ENCODE results near the gene LGI2. TPM values are rescaled to one million over a fixed set of nuclear protein-coding genes. Genes with fewer than 3 reads are reported as not detected.

The LGI2 gene
- total and polyA plus RNA-seq, 4 donors, result 0.05 to 0.19 (median 0.08) TPM; not detected in 1

DNA sequence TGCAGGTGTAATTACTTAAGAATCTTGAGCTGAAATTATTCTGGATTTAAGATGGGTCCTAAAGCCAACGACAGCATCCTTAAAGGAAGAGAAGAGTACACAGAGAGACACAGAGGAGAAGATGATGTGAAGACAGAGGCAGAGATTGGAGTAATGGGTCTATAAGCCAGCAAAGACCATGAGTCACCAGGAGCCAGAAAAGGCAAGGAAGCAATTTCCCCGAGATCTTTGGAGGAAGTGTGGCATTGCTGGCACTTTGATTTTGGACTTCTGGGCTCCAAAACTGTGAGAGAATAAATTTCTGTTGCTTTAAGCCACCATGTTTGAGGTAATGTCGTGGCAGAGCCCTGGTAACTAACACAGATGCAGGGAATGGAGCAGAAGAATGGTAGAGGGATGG is 32.4 kb upstream of the LGI2 start:
- H3K36me3 ChIP-seq (ENCODE audit: control insufficient read depth in 4 of 4, insufficient read depth in 3 of 4, low read depth in 1 of 4, low read length in 3 of 4), result no peaks in the 10 kb centered on the region
- no peaks in the 10 kb centered on the region for H3K4me1 ChIP-seq (ENCODE audit: control insufficient read depth in 4 of 4, insufficient read depth in 4 of 4, low read length in 3 of 4)
- no peak for TF ChIP-seq SP1 (IDR thresholded peaks at IDR 0.05)
- no peak for TF ChIP-seq JUND (IDR thresholded peaks at IDR 0.05)
- TF ChIP-seq, protein P1, sequence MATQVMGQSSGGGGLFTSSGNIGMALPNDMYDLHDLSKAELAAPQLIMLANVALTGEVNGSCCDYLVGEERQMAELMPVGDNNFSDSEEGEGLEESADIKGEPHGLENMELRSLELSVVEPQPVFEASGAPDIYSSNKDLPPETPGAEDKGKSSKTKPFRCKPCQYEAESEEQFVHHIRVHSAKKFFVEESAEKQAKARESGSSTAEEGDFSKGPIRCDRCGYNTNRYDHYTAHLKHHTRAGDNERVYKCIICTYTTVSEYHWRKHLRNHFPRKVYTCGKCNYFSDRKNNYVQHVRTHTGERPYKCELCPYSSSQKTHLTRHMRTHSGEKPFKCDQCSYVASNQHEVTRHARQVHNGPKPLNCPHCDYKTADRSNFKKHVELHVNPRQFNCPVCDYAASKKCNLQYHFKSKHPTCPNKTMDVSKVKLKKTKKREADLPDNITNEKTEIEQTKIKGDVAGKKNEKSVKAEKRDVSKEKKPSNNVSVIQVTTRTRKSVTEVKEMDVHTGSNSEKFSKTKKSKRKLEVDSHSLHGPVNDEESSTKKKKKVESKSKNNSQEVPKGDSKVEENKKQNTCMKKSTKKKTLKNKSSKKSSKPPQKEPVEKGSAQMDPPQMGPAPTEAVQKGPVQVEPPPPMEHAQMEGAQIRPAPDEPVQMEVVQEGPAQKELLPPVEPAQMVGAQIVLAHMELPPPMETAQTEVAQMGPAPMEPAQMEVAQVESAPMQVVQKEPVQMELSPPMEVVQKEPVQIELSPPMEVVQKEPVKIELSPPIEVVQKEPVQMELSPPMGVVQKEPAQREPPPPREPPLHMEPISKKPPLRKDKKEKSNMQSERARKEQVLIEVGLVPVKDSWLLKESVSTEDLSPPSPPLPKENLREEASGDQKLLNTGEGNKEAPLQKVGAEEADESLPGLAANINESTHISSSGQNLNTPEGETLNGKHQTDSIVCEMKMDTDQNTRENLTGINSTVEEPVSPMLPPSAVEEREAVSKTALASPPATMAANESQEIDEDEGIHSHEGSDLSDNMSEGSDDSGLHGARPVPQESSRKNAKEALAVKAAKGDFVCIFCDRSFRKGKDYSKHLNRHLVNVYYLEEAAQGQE (IDR thresholded peaks at IDR 0.05), result no peak
- TF ChIP-seq TAF1 (conservative IDR thresholded peaks at IDR 0.05), result no peak
- TF ChIP-seq EGR1 (IDR thresholded peaks at IDR 0.05; ENCODE audit: low read depth in 2 of 2), result no peak
- no peak for TF ChIP-seq NR2F2 (IDR thresholded peaks at IDR 0.05)
- no peak for TF ChIP-seq RAD21 (IDR thresholded peaks at IDR 0.05)
- TF ChIP-seq, protein P2, sequence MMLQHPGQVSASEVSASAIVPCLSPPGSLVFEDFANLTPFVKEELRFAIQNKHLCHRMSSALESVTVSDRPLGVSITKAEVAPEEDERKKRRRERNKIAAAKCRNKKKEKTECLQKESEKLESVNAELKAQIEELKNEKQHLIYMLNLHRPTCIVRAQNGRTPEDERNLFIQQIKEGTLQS (IDR thresholded peaks at IDR 0.05), result no peak
- TF ChIP-seq, protein P3, sequence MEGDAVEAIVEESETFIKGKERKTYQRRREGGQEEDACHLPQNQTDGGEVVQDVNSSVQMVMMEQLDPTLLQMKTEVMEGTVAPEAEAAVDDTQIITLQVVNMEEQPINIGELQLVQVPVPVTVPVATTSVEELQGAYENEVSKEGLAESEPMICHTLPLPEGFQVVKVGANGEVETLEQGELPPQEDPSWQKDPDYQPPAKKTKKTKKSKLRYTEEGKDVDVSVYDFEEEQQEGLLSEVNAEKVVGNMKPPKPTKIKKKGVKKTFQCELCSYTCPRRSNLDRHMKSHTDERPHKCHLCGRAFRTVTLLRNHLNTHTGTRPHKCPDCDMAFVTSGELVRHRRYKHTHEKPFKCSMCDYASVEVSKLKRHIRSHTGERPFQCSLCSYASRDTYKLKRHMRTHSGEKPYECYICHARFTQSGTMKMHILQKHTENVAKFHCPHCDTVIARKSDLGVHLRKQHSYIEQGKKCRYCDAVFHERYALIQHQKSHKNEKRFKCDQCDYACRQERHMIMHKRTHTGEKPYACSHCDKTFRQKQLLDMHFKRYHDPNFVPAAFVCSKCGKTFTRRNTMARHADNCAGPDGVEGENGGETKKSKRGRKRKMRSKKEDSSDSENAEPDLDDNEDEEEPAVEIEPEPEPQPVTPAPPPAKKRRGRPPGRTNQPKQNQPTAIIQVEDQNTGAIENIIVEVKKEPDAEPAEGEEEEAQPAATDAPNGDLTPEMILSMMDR (IDR thresholded peaks at IDR 0.05; ENCODE audit: low read depth, low read length, missing input control), result no peak
- TF ChIP-seq, protein P4, sequence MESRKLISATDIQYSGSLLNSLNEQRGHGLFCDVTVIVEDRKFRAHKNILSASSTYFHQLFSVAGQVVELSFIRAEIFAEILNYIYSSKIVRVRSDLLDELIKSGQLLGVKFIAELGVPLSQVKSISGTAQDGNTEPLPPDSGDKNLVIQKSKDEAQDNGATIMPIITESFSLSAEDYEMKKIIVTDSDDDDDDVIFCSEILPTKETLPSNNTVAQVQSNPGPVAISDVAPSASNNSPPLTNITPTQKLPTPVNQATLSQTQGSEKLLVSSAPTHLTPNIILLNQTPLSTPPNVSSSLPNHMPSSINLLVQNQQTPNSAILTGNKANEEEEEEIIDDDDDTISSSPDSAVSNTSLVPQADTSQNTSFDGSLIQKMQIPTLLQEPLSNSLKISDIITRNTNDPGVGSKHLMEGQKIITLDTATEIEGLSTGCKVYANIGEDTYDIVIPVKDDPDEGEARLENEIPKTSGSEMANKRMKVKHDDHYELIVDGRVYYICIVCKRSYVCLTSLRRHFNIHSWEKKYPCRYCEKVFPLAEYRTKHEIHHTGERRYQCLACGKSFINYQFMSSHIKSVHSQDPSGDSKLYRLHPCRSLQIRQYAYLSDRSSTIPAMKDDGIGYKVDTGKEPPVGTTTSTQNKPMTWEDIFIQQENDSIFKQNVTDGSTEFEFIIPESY (IDR thresholded peaks at IDR 0.05), result no peak
- TF ChIP-seq, protein P5, sequence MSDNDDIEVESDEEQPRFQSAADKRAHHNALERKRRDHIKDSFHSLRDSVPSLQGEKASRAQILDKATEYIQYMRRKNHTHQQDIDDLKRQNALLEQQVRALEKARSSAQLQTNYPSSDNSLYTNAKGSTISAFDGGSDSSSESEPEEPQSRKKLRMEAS (IDR thresholded peaks at IDR 0.05), result no peak
- no peak for TF ChIP-seq FOXA1 (IDR thresholded peaks at IDR 0.05)
- no peak overlapping the region for H3K4me3 ChIP-seq (ENCODE audit: low read depth in 1 of 3, low read length in 3 of 3)
- no peak overlapping the region for H3K9ac ChIP-seq (ENCODE audit: low read depth in 1 of 2, low read length in 2 of 2)
- no peak overlapping the region for H3K27ac ChIP-seq (ENCODE audit: low read depth in 1 of 2, low read length in 2 of 2)
- peaks cover 0 to 4% (median 0%) of the 10 kb centered on the region in 4 donors for H3K27me3 ChIP-seq (ENCODE audit: control insufficient read depth in 4 of 4, insufficient read depth in 4 of 4, low read length in 3 of 4)
- no peaks in the 10 kb centered on the region for H3K9me3 ChIP-seq (ENCODE audit: control insufficient read depth in 4 of 4, low read length in 3 of 4)
- DNase-seq (ENCODE audit: low spot score), result no peak
- 58% methylated on average over 3 of the region's 3 CpGs for WGBS

DNA sequence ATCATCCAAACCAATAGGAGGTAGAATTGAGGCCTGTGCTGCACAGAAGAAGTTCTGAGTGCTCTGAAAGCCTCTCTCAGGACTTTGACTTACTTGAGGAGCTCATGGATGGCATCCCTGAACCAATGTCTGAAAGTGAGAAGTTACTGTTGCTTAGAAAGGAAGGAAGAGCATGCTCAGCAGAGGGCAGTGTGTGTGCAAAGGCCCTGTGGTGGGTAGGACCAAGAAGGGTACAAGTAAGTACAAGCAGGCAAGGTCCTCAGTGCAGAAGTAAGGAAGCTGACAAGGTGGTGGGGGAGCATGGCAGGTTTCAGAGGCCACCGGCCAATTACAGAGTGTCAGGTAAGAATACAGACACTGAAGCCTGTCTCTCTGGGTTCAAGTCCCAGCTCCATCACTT is 31.4 kb upstream of the LGI2 start:
- no peak overlapping the region for H3K9ac ChIP-seq (ENCODE audit: low read depth in 1 of 2, low read length in 2 of 2)
- WGBS, result 100% methylated on average over 1 of the region's 1 CpG
- TF ChIP-seq, protein P1 (IDR thresholded peaks at IDR 0.05), result no peak
- TF ChIP-seq, protein P4 (IDR thresholded peaks at IDR 0.05), result no peak
- TF ChIP-seq NR2F2 (IDR thresholded peaks at IDR 0.05), result no peak
- no peak for TF ChIP-seq EGR1 (IDR thresholded peaks at IDR 0.05; ENCODE audit: low read depth in 2 of 2)

More for the DNA sequence above, 31.4 kb upstream of the LGI2 start:
- Histone ChIP-seq H3K27ac (ENCODE audit: low read depth in 1 of 2, low read length in 2 of 2) (no peak overlapping the region), H3K9me3 (ENCODE audit: control insufficient read depth in 4 of 4, low read length in 3 of 4) (no peaks in the 10 kb centered on the region), H3K4me3 (ENCODE audit: low read depth in 1 of 3, low read length in 3 of 3) (no peak overlapping the region), H3K4me1 (ENCODE audit: control insufficient read depth in 4 of 4, insufficient read depth in 4 of 4, low read length in 3 of 4) (no peaks in the 10 kb centered on the region), H3K27me3 (ENCODE audit: control insufficient read depth in 4 of 4, insufficient read depth in 4 of 4, low read length in 3 of 4) (peaks cover 0 to 4% (median 0%) of the 10 kb centered on the region in 4 donors), H3K36me3 (ENCODE audit: control insufficient read depth in 4 of 4, insufficient read depth in 3 of 4, low read depth in 1 of 4, low read length in 3 of 4) (no peaks in the 10 kb centered on the region)
- DNase-seq (ENCODE audit: low spot score), result no peak
